Islet of Langerhans (tissue), 1 donor: ENCODE results near the gene NOL7.
A peak's percentile ranks its signal among the peaks of the same experiment; 100 is the strongest.

Experiments
- FAIRE-seq: peaks from one replicate; lab custom pipeline; 2011; peaks lifted over from hg19 to GRCh38; lab: Jason Lieb, UNC

Gene NOL7

DNA sequence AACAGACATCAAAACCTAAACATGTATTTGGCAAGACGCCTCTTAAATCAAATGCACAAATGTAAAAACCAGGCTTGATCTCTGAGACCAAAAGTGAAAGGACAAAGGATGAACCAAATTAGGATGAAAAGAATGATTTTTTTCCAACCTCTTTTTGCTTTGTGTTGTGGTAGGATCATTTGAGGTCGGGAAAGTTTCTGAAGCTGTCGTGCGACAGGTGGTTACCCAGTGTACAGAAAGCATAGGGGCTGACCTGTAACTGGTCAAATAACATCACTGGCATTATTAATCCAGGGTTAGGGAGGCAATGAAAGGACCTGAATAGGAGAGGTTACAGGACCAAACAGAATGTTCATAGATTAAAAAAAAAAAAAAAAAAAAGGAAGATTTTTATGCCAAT is 18.1 kb upstream of the NOL7 start:
- FAIRE-seq, result no peak

DNA sequence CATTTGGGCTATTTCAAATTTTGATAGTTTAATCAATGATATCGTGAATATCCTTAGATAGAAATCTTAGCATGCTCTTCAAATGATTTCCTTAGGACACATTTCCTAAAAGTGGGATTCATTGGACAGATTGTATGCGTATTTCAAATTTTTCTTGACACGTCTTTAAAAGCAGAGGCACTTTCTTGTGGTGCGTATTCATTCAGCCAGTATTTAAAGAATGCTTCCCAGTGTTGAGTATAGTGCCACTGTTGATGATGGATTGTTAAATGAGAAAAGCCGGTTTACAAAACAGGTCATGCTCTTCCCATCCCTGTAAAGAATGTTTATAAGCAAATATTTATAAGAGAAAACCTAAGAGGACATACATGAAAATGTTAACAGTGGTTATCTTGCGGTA is 15.1 kb upstream of the NOL7 start:
- no peak for FAIRE-seq

DNA sequence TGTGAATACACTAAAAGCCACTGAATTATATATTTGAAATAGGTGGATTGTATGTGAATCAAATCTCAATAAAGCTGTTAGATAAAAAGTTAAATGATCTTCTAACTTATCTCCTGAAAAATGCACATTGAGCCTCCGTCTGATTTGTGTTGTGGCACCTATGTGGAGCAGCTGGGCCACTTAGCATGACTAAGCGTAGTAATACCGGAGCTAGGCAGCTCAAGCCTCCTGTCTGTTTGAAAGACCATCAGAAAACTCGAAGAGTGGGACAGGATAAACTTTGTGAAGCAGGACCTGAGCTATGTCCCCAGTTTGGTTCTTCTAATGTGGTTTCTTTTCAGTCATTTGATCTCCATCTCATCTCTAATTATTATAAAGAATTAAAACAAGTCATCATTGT is 11.0 kb upstream of the NOL7 start:
- FAIRE-seq, result no peak

DNA sequence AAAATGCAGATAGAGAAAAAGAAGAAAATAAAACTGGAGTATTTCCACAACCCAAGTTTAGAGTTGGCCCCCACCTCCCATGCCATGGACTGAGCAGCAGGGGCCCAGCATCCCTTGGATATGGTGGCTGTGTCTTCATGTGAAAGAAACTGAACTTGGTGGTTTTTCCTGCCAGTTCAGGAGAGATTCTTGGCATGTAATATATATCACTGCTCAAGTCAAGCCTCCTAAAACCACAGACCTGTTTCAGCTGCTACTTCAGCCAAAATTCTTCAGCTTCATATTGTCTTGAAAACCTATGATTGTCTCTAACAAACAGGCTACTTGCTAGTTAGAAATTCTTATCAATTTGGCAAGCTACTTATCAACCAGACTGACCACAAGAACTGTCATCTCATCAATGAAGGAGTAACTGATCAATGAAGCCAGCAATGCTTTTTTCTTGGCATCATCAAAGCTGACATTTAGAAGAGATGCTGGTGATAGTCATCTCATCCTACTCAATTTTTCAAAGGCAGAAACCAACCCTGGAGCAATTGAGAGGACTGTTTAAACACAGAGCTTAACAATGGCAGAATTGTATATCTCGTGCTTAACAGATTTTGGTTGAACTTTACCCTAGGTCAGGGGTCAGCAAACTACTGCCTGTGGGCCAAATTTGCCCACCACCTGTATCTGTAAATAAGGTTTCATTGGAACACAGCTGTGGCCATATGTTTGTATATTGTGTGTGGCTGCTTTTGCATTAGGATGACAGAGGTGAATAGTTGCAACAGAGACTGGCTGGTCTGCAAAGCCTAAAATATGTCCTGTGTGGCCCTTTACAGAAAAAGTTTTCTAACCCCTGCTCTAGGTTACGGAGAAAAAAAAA is 10.4 kb upstream of the NOL7 start:
- FAIRE-seq, result no peak

DNA sequence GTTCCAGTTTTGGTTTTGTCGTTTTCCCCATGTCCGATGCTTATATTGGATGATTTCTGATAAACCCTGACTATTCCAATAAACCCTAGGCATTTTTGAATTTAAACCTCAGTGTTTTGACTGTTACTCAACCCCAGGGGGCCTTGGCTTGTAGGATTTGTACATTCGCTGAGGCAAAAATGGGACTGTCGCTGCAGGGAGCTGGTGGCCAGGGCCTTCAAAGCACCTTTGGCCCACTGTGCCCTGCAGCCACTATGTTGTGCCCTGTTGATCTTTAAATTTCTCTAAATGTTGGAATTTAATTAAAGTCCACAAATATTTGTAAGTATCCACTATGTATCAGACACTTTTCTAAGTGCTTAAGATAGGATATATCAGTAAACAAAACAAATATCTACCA is 9.5 kb upstream of the NOL7 start:
- FAIRE-seq, result no peak

DNA sequence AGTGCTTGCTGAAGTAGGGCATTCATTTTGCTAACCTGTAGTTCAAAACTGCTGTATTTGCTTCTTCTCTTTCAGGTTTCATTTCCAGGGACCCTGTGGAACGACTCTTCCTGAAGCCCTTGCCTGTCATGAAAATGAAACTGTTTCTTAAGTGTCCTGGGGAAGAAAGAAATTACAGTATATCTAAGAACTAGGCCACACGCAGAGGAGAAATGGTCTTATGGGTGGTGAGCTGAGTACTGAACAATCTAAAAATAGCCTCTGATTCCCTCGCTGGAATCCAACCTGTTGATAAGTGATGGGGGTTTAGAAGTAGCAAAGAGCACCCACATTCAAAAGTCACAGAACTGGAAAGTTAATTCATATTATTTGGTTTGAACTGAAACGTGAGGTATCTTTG is 3.4 kb upstream of the NOL7 start:
- no peak for FAIRE-seq

DNA sequence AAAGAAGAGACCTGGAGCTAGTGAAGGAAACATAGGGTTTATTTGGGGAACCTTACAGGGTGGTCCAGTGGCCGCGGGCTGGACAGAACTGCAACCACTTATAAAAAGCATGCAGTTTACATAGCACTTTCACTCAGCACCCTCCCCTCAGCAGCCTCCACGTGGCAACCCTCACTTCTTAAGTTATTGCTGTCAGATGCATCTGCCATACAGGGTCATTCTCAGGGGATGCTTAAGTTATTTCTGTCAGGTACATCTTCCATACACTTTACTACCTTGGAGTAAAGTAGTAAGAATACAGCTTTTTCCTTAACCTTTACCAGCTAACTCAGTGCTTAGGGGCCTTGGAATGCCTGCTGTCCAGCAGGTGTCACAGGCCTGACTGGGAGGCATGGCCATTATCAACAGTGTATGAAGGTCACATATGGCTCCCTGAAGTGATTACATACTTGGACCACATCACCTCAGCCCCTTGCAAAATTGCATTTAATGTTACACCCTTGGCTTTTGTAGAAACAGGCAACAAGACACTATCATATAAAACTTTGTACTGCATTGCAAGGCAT is 2.0 kb upstream of the NOL7 start:
- FAIRE-seq, result no peak

DNA sequence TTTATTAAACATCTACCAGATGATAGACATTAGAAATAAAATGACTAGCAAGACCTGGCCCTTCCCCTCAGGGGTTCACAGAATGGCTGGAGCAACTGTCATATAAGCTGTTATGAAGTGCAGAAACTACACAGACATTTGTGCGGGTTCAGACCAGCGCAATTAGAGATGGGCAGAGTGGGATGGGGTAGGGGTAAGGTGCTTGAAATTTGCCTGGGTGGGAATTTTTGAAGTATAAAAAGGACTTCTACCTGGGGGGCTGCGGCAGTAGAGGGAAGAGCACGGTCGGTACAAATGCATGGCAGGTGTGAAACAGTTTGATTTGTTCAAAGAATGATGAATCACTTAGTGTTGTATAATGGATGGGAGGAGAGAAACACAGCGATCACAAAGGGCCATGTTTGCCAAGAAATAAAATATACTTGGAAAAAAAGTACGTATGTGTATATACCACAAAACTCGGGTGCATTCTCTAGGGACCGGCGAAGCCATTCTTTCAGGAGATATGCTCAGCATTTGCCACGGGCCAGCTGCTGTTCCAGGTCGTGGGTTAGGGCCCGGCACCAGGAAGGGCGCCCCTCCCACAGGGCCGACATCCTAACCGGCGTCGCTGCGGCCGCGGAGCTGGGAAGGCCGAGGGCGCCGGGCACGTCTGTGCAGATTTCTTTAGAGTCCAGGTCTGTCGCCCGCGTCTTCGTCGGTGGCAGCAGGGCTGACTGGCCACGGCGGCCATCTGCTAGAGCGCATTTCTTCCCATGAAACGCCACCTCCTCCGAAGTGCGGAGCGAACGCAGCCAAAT is 809 bp upstream of the NOL7 start:
- FAIRE-seq, result no peak

DNA sequence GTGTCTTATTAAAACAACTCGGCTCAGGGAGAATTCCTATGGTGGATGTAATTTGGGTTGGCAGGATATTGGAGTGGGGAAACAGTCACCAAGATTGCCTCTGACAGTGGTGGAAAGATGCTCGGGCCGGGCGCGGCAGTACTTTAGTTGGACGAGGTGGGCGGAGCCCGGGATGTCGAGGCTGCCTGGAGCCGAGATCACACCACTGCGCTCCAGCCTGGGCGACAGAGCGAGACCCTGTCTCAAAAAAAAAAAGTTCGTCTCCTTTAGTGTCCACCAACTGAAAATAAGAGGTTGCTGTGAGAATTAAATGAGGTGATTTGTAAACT is 621 bp downstream of the NOL7 start:
- FAIRE-seq, result no peak

DNA sequence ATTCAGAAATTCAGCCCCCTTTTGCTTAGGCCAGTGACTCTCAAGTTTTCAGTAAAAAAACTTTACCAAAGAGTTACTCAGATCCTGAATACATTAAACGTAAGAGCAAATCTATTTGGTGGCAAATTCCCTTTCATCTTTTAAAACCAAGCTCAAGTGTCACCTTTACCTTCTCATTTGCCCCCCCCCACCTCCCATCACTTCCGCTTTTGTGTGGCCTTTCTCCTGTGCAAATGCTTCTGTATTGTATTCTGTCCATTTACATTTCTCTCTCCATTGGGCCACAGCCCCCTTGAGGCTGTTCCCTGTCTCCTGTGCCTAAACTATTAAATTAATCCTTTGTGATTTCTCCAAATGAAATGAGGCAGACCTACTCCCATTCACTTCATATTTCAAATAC is 1.9 kb downstream of the NOL7 start:
- FAIRE-seq, result no peak

DNA sequence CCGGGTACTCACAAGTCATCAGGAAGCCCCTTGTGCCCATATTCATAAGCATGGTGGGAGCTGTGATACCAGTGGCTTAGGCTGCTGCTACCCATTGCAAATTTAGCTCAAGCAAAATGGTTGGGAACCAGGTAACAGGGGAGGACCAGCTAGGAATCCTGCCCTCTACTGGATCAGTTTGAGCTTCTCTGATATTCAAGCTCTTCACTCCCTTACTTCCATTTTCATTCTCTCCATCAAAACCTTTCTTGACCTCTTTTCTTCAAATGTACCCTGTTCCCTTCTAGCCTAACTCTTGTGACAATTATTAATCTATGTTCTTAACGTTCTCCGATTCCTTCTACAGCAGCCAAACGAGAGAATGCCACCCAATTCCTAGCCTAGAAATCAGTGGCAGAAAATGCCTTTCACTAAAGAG is 9.7 kb downstream of the NOL7 start:
- FAIRE-seq, result no peak

DNA sequence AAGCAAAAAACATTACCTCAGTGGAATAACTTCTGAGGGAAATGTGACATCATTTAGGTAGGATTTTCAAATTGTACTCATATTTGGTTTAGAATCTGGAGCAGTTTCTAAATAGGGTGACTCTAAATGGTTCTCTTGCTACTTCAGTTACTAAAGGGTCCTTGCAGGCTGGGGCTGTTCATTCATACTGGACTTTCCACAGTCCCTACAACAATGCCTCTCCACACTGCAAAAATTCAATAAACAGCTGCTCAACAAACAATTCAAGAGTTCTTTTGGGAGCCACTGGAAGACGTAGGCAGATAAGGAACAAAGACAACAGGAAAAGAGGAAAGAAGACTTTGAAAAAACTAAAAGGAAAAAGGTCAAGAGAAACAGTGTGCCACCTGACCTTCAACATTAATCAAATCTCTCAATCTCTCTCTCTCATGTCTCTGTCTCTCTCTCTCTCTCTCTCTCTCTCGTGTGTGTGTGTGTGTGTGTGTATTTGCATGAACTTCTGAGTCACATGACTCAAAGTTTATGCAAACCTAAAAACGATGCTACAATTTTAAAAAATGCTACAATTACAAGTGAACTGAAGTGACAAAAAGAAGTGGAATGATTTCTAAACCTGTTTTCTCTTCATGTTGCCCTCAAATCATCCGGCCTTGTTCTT is 14.5 kb downstream of the NOL7 start:
- no peak for FAIRE-seq

DNA sequence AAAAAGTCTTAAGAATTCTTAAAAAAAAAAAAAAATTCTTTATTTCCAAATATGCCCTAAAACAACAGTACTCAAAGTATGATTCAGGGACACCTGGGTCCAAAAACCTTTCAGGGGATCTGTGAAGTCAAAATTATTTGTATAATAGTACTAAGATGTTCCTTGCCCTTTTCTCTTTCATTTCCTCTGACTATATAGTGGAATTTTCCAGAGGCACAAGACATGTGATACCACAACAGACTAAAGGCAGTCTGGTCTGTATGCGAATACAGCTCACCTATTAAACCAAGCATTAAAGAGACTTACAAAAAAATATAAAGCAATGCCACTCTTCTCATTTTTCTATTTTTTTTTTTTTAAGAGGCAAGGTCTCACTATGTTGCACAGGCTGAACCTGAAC is 15.4 kb downstream of the NOL7 start:
- FAIRE-seq, result no peak

DNA sequence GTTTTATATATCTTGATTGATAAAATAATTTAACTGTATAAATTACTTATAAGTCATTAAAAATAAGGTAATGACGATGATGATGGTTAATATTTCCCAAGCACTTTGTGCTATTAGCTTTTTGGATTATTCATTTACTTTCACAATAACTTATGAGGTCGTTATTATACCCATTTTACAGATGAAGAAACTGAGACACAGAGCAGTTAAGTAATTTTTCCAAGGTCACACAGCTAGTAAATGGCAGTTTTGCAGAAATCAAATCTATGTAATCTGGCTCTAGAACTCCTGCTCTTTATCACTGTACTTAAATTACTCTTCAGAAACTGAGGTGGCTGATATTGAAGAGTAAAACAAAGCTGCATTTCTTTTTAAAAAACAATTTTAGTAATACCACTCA is 18.2 kb downstream of the NOL7 start:
- no peak for FAIRE-seq

DNA sequence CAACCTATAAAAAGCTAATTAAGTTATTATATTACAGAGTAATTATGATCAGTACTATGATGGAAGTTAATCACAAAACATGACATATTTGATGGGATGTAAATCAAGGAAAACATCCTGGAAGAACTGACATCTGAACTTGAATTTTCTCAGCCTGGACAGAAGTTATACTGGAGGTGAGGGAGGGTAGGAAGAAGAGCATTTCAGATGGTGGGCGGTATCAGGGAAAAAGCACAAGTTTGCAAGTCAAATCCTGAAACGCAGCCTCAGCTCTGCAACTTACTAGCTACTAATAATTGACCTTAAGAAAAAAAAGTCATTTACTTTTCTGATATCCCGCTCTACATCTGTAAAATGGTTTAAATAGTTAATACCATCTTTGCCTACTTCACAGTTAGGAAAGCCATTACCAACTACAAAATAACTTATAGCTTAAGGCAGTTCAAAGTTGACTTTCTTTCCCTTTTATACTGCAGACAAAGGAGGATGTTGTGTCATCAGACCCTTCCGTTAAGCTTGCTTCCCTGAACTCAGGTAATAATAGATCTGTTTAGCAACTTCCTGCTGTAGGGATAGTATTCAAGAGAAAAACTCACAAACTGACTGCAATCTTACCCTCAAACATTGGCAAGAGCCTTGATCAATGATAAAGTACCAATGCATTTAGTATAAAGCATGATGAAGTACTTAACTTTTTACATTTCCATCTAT is 21.0 kb downstream of the NOL7 start:
- no peak for FAIRE-seq

DNA sequence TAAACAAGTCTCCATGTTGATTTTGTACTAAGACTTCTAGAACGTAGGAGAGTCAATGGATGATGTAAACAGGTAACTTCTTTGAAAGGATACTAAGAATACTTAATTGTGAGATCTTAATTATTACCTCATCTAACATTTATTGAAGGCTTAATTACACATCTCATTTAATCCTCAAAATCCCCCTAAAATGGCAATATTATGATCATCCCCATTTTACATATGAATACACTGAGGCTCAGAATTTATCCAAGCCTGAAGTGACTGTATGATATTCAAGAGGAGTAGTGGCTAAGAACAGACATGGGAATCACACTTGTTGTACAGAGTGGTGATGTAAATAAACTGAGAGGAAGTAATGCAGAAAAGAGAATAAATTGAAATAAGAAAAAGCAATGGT is 22.9 kb downstream of the NOL7 start:
- FAIRE-seq, result peak; percentile 21

DNA sequence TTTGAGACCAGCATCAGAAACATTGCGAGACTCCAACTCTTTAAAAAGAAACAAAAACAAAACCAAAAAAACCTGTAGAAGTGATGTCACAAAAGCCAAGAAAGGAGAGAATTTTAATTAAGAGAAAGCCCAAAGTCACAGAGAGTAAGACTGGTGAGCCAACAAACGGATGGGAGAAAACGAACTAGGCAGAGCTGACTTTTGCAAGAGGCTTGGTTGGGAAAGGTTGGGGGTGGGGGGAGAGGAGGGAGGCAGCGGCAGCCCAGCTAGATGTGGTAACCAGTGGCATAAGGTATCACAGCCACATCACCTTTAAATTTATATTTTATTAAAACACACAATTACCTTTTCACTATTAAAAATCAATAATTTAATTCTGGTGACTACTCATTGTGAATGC is 23.5 kb downstream of the NOL7 start:
- no peak for FAIRE-seq

DNA sequence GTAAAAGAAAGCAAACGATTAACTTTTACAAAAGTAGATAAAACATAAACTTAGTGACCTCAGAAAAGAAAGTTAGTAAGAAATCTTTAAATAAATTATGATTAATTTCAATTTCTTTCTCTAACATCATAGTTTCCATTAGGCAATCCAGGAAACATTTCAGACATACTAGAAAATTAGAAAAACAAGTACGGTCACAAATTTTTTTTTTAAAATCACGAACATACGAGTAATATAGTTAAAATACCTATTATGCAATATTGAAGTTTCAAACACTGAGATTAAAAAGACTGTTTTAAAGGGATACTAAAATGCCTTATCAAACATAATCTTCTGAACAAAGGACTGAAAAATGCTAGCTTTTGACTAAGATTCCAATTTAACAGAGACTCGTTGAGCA is 26.2 kb downstream of the NOL7 start:
- peak; percentile 98 for FAIRE-seq

DNA sequence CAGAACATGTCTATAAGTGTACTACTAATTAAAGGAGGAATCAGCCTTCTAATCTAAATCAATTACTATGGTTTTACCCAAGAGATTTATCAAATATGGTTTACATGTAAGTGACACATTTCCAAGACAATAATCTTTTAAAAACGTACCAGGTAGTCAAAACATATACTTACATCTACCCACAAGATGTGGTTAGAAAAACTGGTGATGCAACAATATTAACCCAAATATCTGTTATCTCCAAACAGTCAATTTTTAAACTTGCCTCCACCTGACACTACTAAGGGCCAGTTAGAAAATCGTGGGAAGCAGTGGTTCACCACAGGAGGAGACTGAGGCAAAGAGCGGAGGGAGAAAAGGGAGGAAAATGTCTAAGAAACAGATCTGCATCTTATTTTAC is 28.0 kb downstream of the NOL7 start:
- FAIRE-seq, result no peak

DNA sequence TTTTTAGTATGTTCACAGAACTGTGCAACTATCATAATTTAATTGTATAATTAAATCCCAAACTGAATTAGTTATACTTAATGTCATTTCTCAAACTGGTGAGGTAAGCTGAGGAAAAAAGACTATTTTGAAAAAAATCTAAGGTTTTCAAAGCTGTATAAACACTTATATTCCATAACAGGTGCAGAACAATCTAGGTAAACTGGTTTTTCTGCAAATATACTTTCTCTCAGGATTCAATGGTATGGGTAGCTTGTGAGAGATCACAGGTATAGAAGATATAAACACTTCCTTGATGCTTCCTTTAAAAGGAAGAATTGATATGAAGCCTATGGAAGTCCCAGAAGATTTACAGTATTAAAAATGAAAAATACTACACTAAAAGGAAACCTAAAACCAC is 33.7 kb downstream of the NOL7 start:
- FAIRE-seq, result no peak

DNA sequence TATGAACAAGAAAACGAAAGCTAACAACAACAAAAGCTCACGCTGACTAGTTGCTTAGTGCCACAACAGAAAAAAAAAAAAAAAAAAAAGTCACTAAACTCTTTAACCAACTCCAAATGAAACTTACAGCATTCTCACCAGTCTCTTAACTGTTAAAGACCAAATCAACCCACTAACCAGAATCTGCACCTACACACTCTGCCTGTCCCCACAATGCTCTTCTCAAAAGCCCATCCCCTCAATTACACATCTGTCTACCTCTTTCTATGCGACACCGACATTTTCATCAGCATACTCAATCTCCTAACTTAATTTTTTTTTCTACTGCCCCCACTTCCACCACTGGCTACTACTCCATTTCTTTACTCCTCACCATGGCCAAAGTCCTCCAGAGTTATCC is 34.3 kb downstream of the NOL7 start:
- FAIRE-seq, result no peak

DNA sequence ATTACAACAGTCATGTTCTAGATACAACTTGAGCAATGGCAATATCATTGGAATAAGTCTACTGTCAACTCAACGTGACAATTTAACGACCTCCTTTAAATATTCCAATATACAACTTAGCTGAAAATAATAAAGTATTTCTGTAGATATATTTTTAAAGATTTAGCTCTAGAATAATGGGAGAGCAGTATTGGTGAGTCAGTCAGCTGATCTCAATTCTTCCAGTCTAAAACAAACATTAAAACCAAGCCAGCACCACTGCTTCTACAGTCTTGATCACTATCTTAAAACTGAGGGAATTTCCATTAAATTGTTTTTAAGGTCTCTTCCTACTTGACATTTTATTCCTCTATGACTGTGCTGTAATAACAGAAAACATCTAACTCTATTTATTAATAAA is 38.2 kb downstream of the NOL7 start:
- FAIRE-seq, result peak; percentile 87
